HepG2 (cell line): Measurements from ENCODE around the gene MED19. TPM values are rescaled to one million over a fixed set of nuclear protein-coding genes. Genes with fewer than 3 reads are reported as not detected.
A peak's percentile ranks its signal among the peaks of the same experiment; 100 is the strongest.

ENCODE experiments used
- ARID5B ChIP-seq: IDR thresholded peaks from 2 replicates; pipeline ENCODE4 v1.4.0; 2020; ENCODE audit warnings: mild to moderate bottlenecking, missing genetic modification reagents
- CREM ChIP-seq, 2 experiments: sonication (generic) in 1 of 2; formaldehyde crosslinking in 1 of 2; IDR thresholded peaks; 2 replicates each; pipeline versions ENCODE4 v1.4.0 to v1.6.1; 2016 to 2020; ENCODE audit warnings: antibody characterized with exemption in 1 of 2, mild to moderate bottlenecking in 1 of 2, missing genetic modification reagents in 1 of 2
- EP300 ChIP-seq, 3 experiments: sonication (generic) in 1 of 3; formaldehyde crosslinking in 1 of 3; IDR thresholded peaks; 2 replicates each; pipeline versions ENCODE4 v1.5.1 to v1.6.1; 2011 to 2020; ENCODE audit warnings: low read depth in 2 of 3, low read length in 2 of 3, borderline replicate concordance in 1 of 3, improper control_type of control experiment in 1 of 3, mild to moderate bottlenecking in 1 of 3, missing genetic modification reagents in 1 of 3, moderate library complexity in 1 of 3
- FOXA3 ChIP-seq: IDR thresholded peaks from 2 replicates; pipeline ENCODE4 v1.6.1; 2016; ENCODE audit warnings: missing genetic modification reagents, missing compliant biosample characterization
- FOXJ3 ChIP-seq: sonication (generic); formaldehyde crosslinking; IDR thresholded peaks from 2 replicates; pipeline ENCODE4 v1.4.0; 2020; ENCODE audit warnings: missing genetic modification reagents, mild to moderate bottlenecking, borderline replicate concordance
- FOXP4 ChIP-seq: sonication (generic); formaldehyde crosslinking; IDR thresholded peaks from 2 replicates; pipeline ENCODE4 v1.4.0; 2020; ENCODE audit warnings: missing genetic modification reagents
- ISL2 ChIP-seq: sonication (generic); formaldehyde crosslinking; IDR thresholded peaks from 2 replicates; pipeline ENCODE4 v1.5.0; 2020; ENCODE audit warnings: missing genetic modification reagents
- PAXIP1 ChIP-seq: sonication (generic); formaldehyde crosslinking; conservative IDR thresholded peaks from 2 replicates; pipeline ENCODE4 v1.4.0; 2020; ENCODE audit warnings: mild to moderate bottlenecking, missing genetic modification reagents, moderate library complexity
- SALL1 ChIP-seq: sonication (generic); formaldehyde crosslinking; IDR thresholded peaks from 2 replicates; pipeline ENCODE4 v1.8.0; 2022; ENCODE audit warnings: mild to moderate bottlenecking, missing genetic modification reagents
- SOX5 ChIP-seq: IDR thresholded peaks from 2 replicates; pipeline ENCODE4 v1.6.1; 2016; ENCODE audit warnings: borderline replicate concordance
- SOX6 ChIP-seq, 2 experiments: fragments of 450-650 bp in 1 of 2; sonication (generic) in 1 of 2; formaldehyde crosslinking in 1 of 2; IDR thresholded peaks; 2 replicates each; pipeline versions ENCODE4 v1.4.0 to v1.6.1; 2017 to 2020; ENCODE audit warnings: antibody characterized with exemption in 1 of 2, mild to moderate bottlenecking in 1 of 2, missing genetic modification reagents in 1 of 2
- ZBED4 ChIP-seq: sonication (generic); formaldehyde crosslinking; IDR thresholded peaks from 2 replicates; pipeline ENCODE4 v1.4.0; 2020; ENCODE audit warnings: missing genetic modification reagents, borderline replicate concordance
- ZNF430 ChIP-seq: sonication (generic); formaldehyde crosslinking; IDR thresholded peaks from 2 replicates; pipeline ENCODE4 v1.9.0; 2021; ENCODE audit warnings: mild to moderate bottlenecking, missing genetic modification reagents
- ZNF44 ChIP-seq: sonication (generic); formaldehyde crosslinking; IDR thresholded peaks from 2 replicates; pipeline ENCODE4 v1.5.1; 2020; ENCODE audit warnings: mild to moderate bottlenecking, missing genetic modification reagents
- ZNF788 ChIP-seq: sonication (generic); formaldehyde crosslinking; IDR thresholded peaks from 2 replicates; pipeline ENCODE4 v1.5.0; 2020; ENCODE audit warnings: mild to moderate bottlenecking, missing genetic modification reagents, borderline replicate concordance
- polyA plus RNA-seq, 8 experiments: library from polyadenylated mRNA; depleted of rRNA in 3 of 8; stranded (reverse) in 7 of 8; unstranded in 1 of 8; fragments of >200 nt; fragmentation: Illumina TruSeq in 4 of 8; extraction: Trizol in 4 of 8; gene quantifications; 2 replicates each; pipeline versions ENCODE4 v1.2.1 to v1.2.3, GENCODE V29; 2011 to 2016; ENCODE audit warnings: low read depth in 4 of 8, missing spikeins in 1 of 8, mixed read lengths in 1 of 8; ENCODE audit not compliant: insufficient read depth in 1 of 8
- total RNA-seq, 5 experiments: library from RNA; depleted of rRNA; stranded (reverse); fragments of >200 nt; fragmentation: Illumina TruSeq; extraction: Trizol; gene quantifications; 2 replicates each; pipeline ENCODE4 v1.2.3, GENCODE V29; 2016; ENCODE audit warnings: low read depth in 1 of 5

Gene MED19
- total and polyA plus RNA-seq, 2 of the 13 experiments (the other 11 are each of a cell fraction or from before 2014, with no cell fraction given) = 12.9 to 13.8 TPM

- TF ChIP-seq ARID5B (peak; percentile 69), FOXA3 (CRISPR knock-in tag) (peak; percentile 42; the same call in 1 of the 2 replicates), ZBED4 (CRISPR knock-in tag) (no peak), ZNF430 (CRISPR knock-in tag) (no peak), FOXP4 (CRISPR knock-in tag) (peak; percentile 76), PAXIP1 (CRISPR knock-in tag) (peak; percentile 66; the same call in 1 of the 2 replicates), EP300 (IDR thresholded peaks at IDR 0.05; ENCODE audit: low read depth in 2 of 2, low read length in 2 of 2) (peak in 1 of 2 experiments; percentile 33; a peak in 1 of 4 replicates), EP300 (CRISPR knock-in tag; IDR thresholded peaks at IDR 0.05; ENCODE audit: borderline replicate concordance) (no peak), FOXJ3 (CRISPR knock-in tag) (peak; percentile 43; the same call in 1 of the 2 replicates), ZNF44 (CRISPR knock-in tag) (no peak), SALL1 (CRISPR knock-in tag) (0 out of 2 replicates have a peak, but pooled peaks have one; percentile 31), CREM (IDR thresholded peaks at IDR 0.05) (peak; percentile 34; the same call in 1 of the 2 replicates), CREM (CRISPR knock-in tag; IDR thresholded peaks at IDR 0.05) (no peak), SOX6 (IDR thresholded peaks at IDR 0.05) (no peak), SOX6 (CRISPR knock-in tag; IDR thresholded peaks at IDR 0.05) (peak; percentile 80), ISL2 (CRISPR knock-in tag) (no peak), ZNF788 (no peak), SOX5 (CRISPR knock-in tag) (peak; percentile 73; the same call in 1 of the 2 replicates)
Observed at GRCh38 chr11:57758174-57758573, 46.2 kb upstream of the MED19 start (continued).
